H9 (cell line): ENCODE measurements around the gene ZNF396. TPM values are rescaled to one million over a fixed set of nuclear protein-coding genes. Genes with fewer than 3 reads are reported as not detected.
A peak's percentile ranks its signal among the peaks of the same experiment; 100 is the strongest.

Source experiments
- DNase-seq: peaks from one replicate; pipeline ENCODE4 v3.0.0-alpha.2; 2017
- H2AFZ ChIP-seq: one replicate; pipeline ENCODE4 v1.6.1; 2013; ENCODE audit warnings: mild to moderate bottlenecking, low read length, control low read depth, moderate library complexity
- H2AK5ac ChIP-seq: 2 replicates; pipeline ENCODE4 v1.6.1; 2013; ENCODE audit warnings: low read length, control low read depth, mixed read lengths; ENCODE audit not compliant: insufficient read length
- H2BK120ac ChIP-seq: one replicate; pipeline ENCODE4 v1.6.1; 2013; ENCODE audit warnings: low read depth, mild to moderate bottlenecking, low read length, control low read depth, inconsistent platforms; ENCODE audit not compliant: poor library complexity, severe bottlenecking
- H2BK12ac ChIP-seq: 2 replicates; pipeline ENCODE4 v1.6.1; 2013; ENCODE audit warnings: low read length, control low read depth, mixed read lengths, low read depth; ENCODE audit not compliant: insufficient read length
- H2BK15ac ChIP-seq: 2 replicates; pipeline ENCODE4 v1.6.1; 2013; ENCODE audit warnings: low read depth, low read length, control low read depth
- H2BK20ac ChIP-seq: one replicate; pipeline ENCODE4 v1.6.1; 2013; ENCODE audit warnings: low read depth, mild to moderate bottlenecking, low read length, control low read depth, inconsistent platforms; ENCODE audit not compliant: poor library complexity, severe bottlenecking
- H2BK5ac ChIP-seq: 2 replicates; pipeline ENCODE4 v1.6.1; 2013; ENCODE audit warnings: low read length, control low read depth, mixed read lengths; ENCODE audit not compliant: insufficient read length
- H3K14ac ChIP-seq: 2 replicates; pipeline ENCODE4 v1.6.1; 2013; ENCODE audit warnings: low read length, control low read depth; ENCODE audit not compliant: insufficient read depth
- H3K18ac ChIP-seq: 2 replicates; pipeline ENCODE4 v1.6.1; 2013; ENCODE audit warnings: low read depth, mild to moderate bottlenecking, mixed read lengths, low read length, control low read depth; ENCODE audit not compliant: insufficient read length
- H3K23ac ChIP-seq: 2 replicates; pipeline ENCODE4 v1.6.1; 2013; ENCODE audit warnings: low read length, control low read depth, mixed read lengths, low read depth; ENCODE audit not compliant: insufficient read length
- H3K23me2 ChIP-seq: 2 replicates; pipeline ENCODE4 v1.6.1; 2013; ENCODE audit warnings: low read depth, mild to moderate bottlenecking, mixed read lengths, low read length, control low read depth; ENCODE audit not compliant: insufficient read length, poor library complexity, severe bottlenecking
- H3K27ac ChIP-seq: 2 replicates; pipeline ENCODE4 v1.5.1; 2013; ENCODE audit warnings: low read length, control low read depth, mixed read lengths, low read depth; ENCODE audit not compliant: insufficient read length
- H3K27me3 ChIP-seq: 2 replicates; pipeline ENCODE4 v1.6.1; 2013; ENCODE audit warnings: low read length, control low read depth, inconsistent platforms; ENCODE audit not compliant: insufficient read depth
- H3K4ac ChIP-seq: 2 replicates; pipeline ENCODE4 v1.6.1; 2013; ENCODE audit warnings: low read depth, mild to moderate bottlenecking, control low read depth, inconsistent platforms, low read length, moderate library complexity
- H3K4me1 ChIP-seq: 2 replicates; pipeline ENCODE4 v1.6.1; 2013; ENCODE audit warnings: low read length, control low read depth, inconsistent platforms; ENCODE audit not compliant: insufficient read depth
- H3K4me2 ChIP-seq: 2 replicates; pipeline ENCODE4 v1.6.1; 2013; ENCODE audit warnings: low read length, control low read depth, mixed read lengths; ENCODE audit not compliant: insufficient read length, insufficient read depth
- H3K56ac ChIP-seq: 2 replicates; pipeline ENCODE4 v1.6.1; 2013; ENCODE audit warnings: low read depth, mild to moderate bottlenecking, mixed read lengths, low read length, control low read depth; ENCODE audit not compliant: insufficient read length
- H3K79me1 ChIP-seq: 2 replicates; pipeline ENCODE4 v1.6.1; 2013; ENCODE audit warnings: low read depth, mild to moderate bottlenecking, moderate library complexity, low read length, control low read depth, inconsistent platforms; ENCODE audit not compliant: insufficient read depth, poor library complexity, severe bottlenecking
- H3K79me2 ChIP-seq: 2 replicates; pipeline ENCODE4 v1.6.1; 2013; ENCODE audit warnings: low read length, control low read depth, inconsistent platforms; ENCODE audit not compliant: insufficient read depth
- H3K9ac ChIP-seq: 2 replicates; pipeline ENCODE4 v1.6.1; 2013; ENCODE audit warnings: low read length, control low read depth, mixed read lengths; ENCODE audit not compliant: insufficient read length; ENCODE audit errors: extremely low read depth
- H3K9me3 ChIP-seq: one replicate; pipeline ENCODE4 v1.6.1; 2013; ENCODE audit warnings: low read depth, low read length, inconsistent platforms; ENCODE audit not compliant: control insufficient read depth
- H3T11ph ChIP-seq: one replicate; pipeline ENCODE4 v1.6.1; 2013; ENCODE audit warnings: mild to moderate bottlenecking, low read length, control low read depth, inconsistent platforms
- H4K20me1 ChIP-seq: one replicate; pipeline ENCODE4 v1.6.1; 2013; ENCODE audit not compliant: control insufficient read depth, insufficient read length, insufficient read depth
- H4K5ac ChIP-seq: 2 replicates; pipeline ENCODE4 v1.6.1; 2013; ENCODE audit warnings: low read depth, mild to moderate bottlenecking, mixed read lengths, low read length, control low read depth; ENCODE audit not compliant: insufficient read length
- H4K8ac ChIP-seq: replicated peaks from 2 replicates; pipeline ENCODE4 v1.6.1; 2013; ENCODE audit warnings: low read length, control low read depth, mixed read lengths, low read depth; ENCODE audit not compliant: insufficient read length
- H4K91ac ChIP-seq: 2 replicates; pipeline ENCODE4 v1.6.1; 2013; ENCODE audit warnings: low read depth, mild to moderate bottlenecking, moderate library complexity, mixed read lengths, low read length, control low read depth; ENCODE audit not compliant: insufficient read length
- H3K27ac Mint-ChIP-seq, 3 experiments: 2 replicates in 2 of 3; 3 replicates in 1 of 3; pipeline ENCODE4 v1.8.0; 2020 to 2021; ENCODE audit warnings: mixed read lengths in 3 of 3, mild to moderate bottlenecking in 1 of 3, moderate library complexity in 1 of 3
- H3K27me3 Mint-ChIP-seq: 2 replicates; pipeline ENCODE4 v1.8.0; 2021; ENCODE audit warnings: low read depth, mild to moderate bottlenecking, moderate library complexity, mixed read lengths
- H3K36me3 Mint-ChIP-seq, 3 experiments: 2 replicates in 2 of 3; 3 replicates in 1 of 3; pipeline ENCODE4 v1.8.0; 2020 to 2021; ENCODE audit warnings: low read depth in 3 of 3, mixed read lengths in 3 of 3; ENCODE audit not compliant: insufficient read depth in 1 of 3
- H3K4me1 Mint-ChIP-seq, 2 experiments: 2 replicates each; pipeline ENCODE4 v1.8.0; 2020; ENCODE audit warnings: mixed read lengths in 2 of 2
- H3K4me3 Mint-ChIP-seq, 2 experiments: 2 replicates in 1 of 2; 3 replicates in 1 of 2; pipeline ENCODE4 v1.8.0; 2020 to 2021; ENCODE audit warnings: mild to moderate bottlenecking in 2 of 2, mixed read lengths in 2 of 2, moderate library complexity in 1 of 2
- H3K9me3 Mint-ChIP-seq, 2 experiments: 2 replicates in 1 of 2; 3 replicates in 1 of 2; pipeline ENCODE4 v1.8.0; 2020; ENCODE audit warnings: mild to moderate bottlenecking in 2 of 2, mixed read lengths in 2 of 2, moderate library complexity in 1 of 2
- WGBS: extraction: QIAGEN DNeasy Blood & Tissue Kit; methylation state at CpG from one replicate; pipeline ENCODE4 v1.1.7; 2013; ENCODE audit warnings: missing lambda C conversion rate, low lambda C conversion rate, mixed read lengths; ENCODE audit not compliant: insufficient read length; ENCODE audit errors: extremely low coverage; 5-methylcytosine and 5-hydroxymethylcytosine counted together
- total RNA-seq: library from RNA; stranded (reverse); gene quantifications from 2 replicates; pipeline ENCODE4 v1.2.1, GENCODE V29; 2021
- TF ChIP-seq, protein P1 (sequence below): fragments of 200-600 bp; sonication (generic); conservative IDR thresholded peaks from 3 replicates; pipeline ENCODE4 v1.8.0; 2021; ENCODE audit warnings: antibody characterized with exemption, mild to moderate bottlenecking

ZNF396 gene
- total RNA-seq, 1 experiment from 2014 or later, result 1.2 TPM

DNA sequence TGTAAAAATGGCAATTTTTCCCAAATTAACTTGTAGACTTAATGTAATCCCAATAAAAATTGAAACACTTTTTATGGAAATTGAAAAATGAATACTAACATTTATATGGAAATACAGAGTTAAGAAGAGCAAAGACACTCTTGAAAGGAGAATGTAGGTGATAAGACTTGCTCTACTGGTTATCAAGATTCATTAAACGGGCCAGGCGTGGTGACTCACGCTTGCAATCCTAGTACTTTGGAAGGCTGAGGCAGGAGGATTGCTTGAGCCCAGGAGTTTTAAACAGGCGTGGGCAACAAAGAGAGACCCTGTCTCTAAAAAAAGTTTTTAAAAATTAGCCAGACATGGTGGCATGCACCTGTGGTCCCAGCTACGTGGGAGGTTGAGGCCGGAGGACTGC, 29.5 kb upstream of the ZNF396 start:
- no peaks in the 10 kb centered on the region for H3K9me3 ChIP-seq
- H2BK15ac ChIP-seq, result no peak overlapping the region
- no peak for DNase-seq
- H3T11ph ChIP-seq, result no peak overlapping the region
- no peaks in the 10 kb centered on the region for H3K79me1 ChIP-seq
- Mint-ChIP-seq H3K4me1 (peaks cover 5 to 10% of the 10 kb centered on the region in 2 experiments; a peak in 3 of 4 replicates), H3K4me3 (no peak overlapping the region), H3K27ac (no peak overlapping the region), H3K9me3 (no peaks in the 10 kb centered on the region; a peak in 1 of 5 replicates), H3K36me3 (no peaks in the 10 kb centered on the region), H3K27me3 (peaks cover 3% of the 10 kb centered on the region)
- no peak overlapping the region for H2AK5ac ChIP-seq
- H3K9ac ChIP-seq, result no peak overlapping the region
- H3K23ac ChIP-seq, result no peak overlapping the region
- TF ChIP-seq, protein P1, sequence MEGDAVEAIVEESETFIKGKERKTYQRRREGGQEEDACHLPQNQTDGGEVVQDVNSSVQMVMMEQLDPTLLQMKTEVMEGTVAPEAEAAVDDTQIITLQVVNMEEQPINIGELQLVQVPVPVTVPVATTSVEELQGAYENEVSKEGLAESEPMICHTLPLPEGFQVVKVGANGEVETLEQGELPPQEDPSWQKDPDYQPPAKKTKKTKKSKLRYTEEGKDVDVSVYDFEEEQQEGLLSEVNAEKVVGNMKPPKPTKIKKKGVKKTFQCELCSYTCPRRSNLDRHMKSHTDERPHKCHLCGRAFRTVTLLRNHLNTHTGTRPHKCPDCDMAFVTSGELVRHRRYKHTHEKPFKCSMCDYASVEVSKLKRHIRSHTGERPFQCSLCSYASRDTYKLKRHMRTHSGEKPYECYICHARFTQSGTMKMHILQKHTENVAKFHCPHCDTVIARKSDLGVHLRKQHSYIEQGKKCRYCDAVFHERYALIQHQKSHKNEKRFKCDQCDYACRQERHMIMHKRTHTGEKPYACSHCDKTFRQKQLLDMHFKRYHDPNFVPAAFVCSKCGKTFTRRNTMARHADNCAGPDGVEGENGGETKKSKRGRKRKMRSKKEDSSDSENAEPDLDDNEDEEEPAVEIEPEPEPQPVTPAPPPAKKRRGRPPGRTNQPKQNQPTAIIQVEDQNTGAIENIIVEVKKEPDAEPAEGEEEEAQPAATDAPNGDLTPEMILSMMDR, result no peak
- H4K8ac ChIP-seq, result no peak overlapping the region
- no peak overlapping the region for H2BK5ac ChIP-seq
- WGBS, result no CpG with 5 or more reads among the region's 6 CpGs
- peak overlapping the region; percentile 27 for H2BK20ac ChIP-seq
- no peaks in the 10 kb centered on the region for H3K79me2 ChIP-seq
- no peak overlapping the region for H2AFZ ChIP-seq
- no peaks in the 10 kb centered on the region for H3K23me2 ChIP-seq
- no peak overlapping the region for H2BK12ac ChIP-seq
- H3K18ac ChIP-seq, result no peak overlapping the region
- H3K4me2 ChIP-seq, result no peak overlapping the region
- no peak overlapping the region for H4K91ac ChIP-seq
- H3K4me1 ChIP-seq, result no peaks in the 10 kb centered on the region
- H3K4ac ChIP-seq, result no peak overlapping the region
- H4K5ac ChIP-seq, result no peak overlapping the region
- H3K27me3 ChIP-seq, result no peaks in the 10 kb centered on the region
- no peak overlapping the region for H2BK120ac ChIP-seq
- no peak overlapping the region for H3K14ac ChIP-seq
- no peak overlapping the region for H3K56ac ChIP-seq
- H3K27ac ChIP-seq, result no peak overlapping the region
- no peaks in the 10 kb centered on the region for H4K20me1 ChIP-seq
